Activated T-cell treated with anti-CD3 and anti-CD28 coated beads for 4 hours (primary cell): ENCODE results near the gene C12orf75.
"Not testable (repeated sequence)": the region's sequence is repeated elsewhere in the genome, so short reads cannot be mapped to it uniquely, and the experiment has no call there.

Source experiments
- DNase-seq: peaks from one replicate; pipeline ENCODE4 v3.0.0-alpha.2; 2020

Gene C12orf75

GRCh38 chr12:105330283-105330930 lies at the start of gene C12orf75:
Gene C12orf75, plus strand, starts transcription at chr12:105330691. Its CDS starts 201 bp downstream, at chr12:105330892.
- peak; percentile 66 for DNase-seq

GRCh38 chr12:105280966-105281693 lies 49.4 kb upstream of the C12orf75 start:
- DNase-seq: no peak

- no peak for DNase-seq
Observed at GRCh38 chr12:105281694-105282049, 48.8 kb upstream of the C12orf75 start.

GRCh38 chr12:105285378-105285777 lies 45.1 kb upstream of the C12orf75 start:
- no peak for DNase-seq

- no peak for DNase-seq
Observed at GRCh38 chr12:105287408-105287807, 43.1 kb upstream of the C12orf75 start.

DNA sequence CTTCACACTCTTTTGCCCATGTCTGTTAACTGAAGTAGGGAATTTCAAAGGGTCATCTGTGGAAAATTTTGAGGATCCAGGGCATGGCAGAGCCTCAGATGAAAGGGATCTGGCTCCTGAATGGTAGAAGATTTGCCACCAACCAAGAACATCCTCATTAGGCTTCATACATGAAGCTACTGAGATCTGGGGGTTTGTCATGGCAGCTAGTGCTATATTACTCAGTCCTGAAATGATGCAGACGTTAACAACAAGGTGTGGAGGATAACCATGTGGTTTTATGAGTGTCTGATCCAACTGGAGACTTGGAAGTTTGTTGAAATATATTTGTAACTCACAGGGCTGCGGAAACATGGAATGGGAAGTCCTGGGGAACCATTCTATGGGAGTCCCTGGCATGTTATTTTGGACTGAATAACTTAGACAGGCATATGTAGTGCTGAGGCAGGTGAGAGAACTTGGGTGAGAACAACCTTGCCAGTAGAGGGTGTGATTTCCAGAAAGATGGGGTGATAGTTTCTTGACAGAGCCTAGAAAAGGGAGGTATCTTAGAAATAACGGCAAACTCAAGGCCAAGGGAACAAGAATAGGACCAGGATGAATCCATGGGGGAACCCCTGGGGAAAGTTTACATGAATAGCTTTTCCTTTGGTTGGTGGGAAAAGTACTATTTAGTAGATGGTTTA lies 42.0 kb upstream of the C12orf75 start:
- DNase-seq: no peak

DNA sequence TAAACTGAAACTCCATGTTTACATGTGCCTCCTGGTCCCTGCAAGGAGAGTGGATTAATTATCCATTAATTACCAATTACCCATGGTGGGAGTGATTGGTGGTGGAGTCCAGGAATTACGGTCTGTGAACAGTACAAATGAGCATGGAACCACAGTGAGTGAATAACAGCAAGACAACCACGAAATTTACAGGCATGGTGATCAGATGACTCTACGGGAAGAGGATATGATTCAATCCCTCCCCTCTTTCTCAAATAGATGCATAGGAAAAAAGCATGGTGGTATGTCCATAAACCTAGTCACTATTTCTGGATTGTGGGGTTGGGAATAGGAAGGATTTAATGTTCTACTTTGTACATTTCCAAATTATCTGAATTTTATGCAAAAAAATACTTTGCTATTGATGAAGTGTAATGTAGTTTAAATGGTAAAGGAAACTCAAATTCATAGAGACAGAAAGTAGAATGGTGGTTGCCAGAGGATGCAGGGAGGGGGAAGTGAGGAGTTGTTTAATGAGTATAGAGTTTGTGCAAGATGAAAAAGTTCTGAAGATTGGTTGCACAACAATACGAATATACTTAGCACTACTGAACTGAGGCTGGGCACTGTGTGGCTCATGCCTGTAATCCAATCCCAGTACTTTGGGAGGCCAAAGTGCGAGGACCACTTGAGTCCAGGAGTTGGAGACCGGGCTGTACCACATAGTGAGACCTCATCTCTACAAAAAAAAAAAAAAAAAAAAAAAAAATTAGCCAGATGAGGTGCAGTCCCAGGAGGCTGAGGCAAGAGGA lies 41.2 kb upstream of the C12orf75 start:
- no peak for DNase-seq

GRCh38 chr12:105291531-105291930 lies 39.0 kb upstream of the C12orf75 start:
- no peak for DNase-seq

GRCh38 chr12:105292705-105293104 lies 37.8 kb upstream of the C12orf75 start:
- DNase-seq: no peak

DNA sequence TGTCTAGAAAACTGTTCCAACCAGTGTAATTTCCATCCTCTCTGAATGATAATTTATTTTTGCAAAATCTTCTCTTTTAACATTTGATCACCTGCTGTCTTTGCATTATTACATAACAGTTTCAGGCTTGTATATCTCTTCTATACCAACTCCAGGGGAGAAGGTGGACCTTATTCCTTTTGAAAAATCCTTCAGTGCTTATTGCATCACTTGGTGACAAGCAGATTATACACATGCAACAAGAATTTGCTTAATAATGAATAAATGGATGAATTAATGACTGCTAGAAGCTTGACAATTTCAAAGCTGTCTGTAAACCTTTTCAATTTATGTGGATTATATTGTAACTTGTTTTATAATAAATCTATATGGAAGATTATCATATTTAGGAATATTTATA lies 37.3 kb upstream of the C12orf75 start:
- no peak for DNase-seq

GRCh38 chr12:105294161-105294560 lies 36.3 kb upstream of the C12orf75 start:
- no peak for DNase-seq

DNA sequence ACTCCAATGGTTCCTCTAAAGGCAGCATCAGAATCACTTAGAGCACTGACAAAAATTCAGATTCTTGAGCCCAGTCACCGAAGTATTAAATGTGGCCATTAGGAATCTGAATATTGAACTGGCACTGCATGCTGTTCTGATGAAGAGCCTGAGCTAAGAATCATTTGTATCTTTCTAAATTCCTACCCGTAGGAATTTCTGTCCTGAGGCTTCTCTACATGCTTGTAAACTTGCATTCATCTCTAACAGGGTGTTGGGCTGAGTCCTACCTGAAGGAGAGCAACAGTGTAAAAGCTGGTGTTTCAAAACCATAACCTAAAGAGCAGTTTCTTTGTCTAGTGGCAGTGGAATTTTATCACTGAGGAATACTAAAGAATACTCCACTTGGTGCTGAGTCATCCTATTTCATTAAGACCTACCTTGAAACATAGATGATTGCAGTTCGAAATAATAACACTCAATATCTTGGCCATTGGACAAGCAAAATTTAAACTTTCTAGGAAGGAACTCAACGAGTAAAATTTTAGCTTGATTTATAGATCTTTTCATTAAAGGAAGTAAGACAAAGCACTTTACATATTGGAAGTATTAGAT lies 35.5 kb upstream of the C12orf75 start:
- DNase-seq: no peak

DNA sequence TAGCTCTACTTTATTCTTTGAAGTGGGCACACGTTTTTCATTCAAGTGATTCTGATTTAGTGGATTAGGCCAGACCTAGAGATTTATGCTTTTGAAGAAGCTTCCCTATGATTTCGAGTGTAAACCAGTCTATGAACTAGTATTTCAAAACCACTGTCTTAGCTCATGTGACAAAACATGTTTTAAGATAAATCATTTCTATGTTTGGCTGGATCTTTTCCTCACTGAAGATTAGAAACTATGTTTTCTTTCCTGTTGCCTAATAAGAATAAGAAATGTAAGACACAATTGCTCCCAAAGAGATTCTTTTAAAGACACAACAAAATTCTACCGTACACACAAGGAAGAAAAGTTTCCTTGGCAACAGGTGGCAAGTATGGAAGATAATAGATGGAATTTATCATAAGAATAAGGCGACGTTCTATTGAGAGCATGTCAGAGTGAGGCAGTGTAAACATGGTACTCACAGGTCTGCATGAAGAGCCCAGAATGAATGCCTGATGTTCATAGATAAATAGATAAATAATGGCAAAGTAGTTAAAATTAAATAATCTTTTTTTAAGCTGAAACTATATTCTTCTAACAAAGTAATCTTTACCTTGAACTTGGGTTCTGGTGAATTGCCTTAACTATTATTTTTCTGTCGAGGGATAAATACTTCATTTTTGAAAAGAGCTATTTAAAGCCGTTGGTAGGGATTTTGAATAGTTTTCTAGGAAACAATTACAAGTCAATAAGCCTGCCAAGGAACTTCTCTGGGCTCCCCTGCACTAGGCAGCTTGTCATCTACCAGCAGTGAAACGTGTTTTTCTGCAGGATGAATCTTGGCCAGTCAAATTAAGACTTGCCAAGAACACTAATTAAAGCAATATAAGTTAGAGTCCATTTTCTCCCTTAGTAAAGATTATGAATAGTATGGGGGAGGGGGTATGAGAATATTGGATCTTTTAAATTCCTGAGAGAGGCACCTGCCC lies 34.1 kb upstream of the C12orf75 start:
- no peak for DNase-seq

DNA sequence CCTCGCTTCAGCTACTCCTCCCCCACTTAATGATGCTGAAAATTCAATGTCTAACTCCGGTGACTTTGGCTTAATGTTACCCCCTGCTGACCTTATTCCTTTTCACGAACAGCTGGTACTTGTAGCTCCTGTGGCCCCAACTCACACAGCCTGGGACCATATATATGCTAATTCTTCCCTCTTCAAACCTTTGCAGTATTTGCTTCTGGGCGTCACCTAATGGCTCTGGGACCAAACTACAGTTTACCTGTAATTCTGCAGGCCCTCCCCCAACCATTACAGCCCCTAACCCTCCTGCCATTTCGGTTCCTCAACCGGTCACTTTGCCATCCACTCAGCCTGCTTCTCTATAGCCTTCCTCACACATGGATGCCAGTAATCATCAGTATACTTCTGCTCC lies 29.6 kb upstream of the C12orf75 start:
- no peak for DNase-seq

- DNase-seq: no peak
Observed at GRCh38 chr12:105301696-105302095, 28.8 kb upstream of the C12orf75 start.

GRCh38 chr12:105302986-105303385 lies 27.5 kb upstream of the C12orf75 start:
- DNase-seq: not testable (repeated sequence)

GRCh38 chr12:105304626-105305025 lies 25.9 kb upstream of the C12orf75 start:
- not testable (repeated sequence) for DNase-seq

DNA sequence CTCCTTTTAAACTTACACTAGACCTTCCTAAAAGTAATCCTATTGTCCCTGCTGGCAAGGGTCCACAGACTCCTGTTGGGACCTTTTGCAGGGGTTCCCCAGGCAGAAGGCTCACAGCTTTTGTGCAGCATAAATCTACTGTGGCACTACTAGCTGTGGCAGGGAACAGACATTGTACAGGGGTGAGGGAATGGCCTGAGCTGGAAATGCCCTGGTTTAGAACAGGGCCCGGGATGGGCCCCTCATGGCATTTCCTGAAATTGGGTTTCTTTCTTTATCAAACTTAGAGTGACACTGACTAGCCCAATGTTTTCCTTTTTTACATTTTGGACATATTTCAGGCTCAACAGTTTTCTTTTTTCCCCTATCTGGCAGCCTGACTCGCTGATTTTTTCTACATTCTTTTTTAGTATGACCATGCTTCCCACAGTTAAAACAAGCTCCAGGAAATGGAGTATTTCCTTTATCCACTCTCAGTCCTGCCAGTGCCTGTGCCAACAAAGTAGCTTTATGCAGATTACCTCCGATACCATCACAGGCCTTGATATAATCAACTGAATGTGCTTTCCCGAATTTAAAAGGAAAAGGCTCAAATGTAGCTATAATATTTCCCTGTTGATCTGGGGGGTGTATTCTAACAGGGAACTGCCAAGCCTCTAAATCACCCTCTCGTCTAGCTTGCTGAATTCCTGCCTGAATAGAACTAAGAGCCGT lies 22.7 kb upstream of the C12orf75 start:
- not testable (repeated sequence) for DNase-seq

DNA sequence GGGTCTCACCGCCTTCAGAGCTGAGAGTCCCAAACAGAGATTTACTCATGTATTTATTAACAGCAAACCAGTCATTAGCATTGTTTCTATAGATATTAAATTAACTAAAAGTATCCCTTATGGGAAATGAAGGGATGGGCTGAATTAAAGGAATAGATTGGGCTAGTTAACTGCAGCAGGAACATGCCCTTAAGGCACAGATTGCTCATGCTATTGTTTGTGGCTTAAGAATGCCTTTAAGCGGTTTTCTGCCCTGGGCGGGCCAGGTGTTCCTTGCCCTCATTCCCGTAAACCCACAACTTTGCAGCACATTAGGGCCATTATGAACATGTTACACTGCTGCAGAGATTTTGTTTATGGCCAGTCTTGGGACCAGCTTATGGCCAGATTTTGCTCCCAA lies 21.7 kb upstream of the C12orf75 start:
- not testable (repeated sequence) for DNase-seq

GRCh38 chr12:105309384-105309783 lies 21.1 kb upstream of the C12orf75 start:
- DNase-seq: not testable (repeated sequence)
